Mucosa of stomach (tissue), 1 donor: ENCODE data around the gene DAO.
"Not testable (repeated sequence)": the region's sequence is repeated elsewhere in the genome, so short reads cannot be mapped to it uniquely, and the experiment has no call there.

Experiments
- H3K27me3 ChIP-seq: one replicate; pipeline ENCODE4 v1.7.0; 2013; ENCODE audit warnings: mild to moderate bottlenecking, low read length; ENCODE audit not compliant: control insufficient read depth, insufficient read depth
- H3K36me3 ChIP-seq: one replicate; pipeline ENCODE4 v1.7.0; 2013; ENCODE audit warnings: low read length; ENCODE audit not compliant: control insufficient read depth, insufficient read depth
- H3K4me1 ChIP-seq: one replicate; pipeline ENCODE4 v1.7.0; 2013; ENCODE audit warnings: mild to moderate bottlenecking, low read length; ENCODE audit not compliant: control insufficient read depth, insufficient read depth
- H3K4me3 ChIP-seq: one replicate; pipeline ENCODE4 v1.7.0; 2013; ENCODE audit warnings: low read length
- H3K9ac ChIP-seq: one replicate; pipeline ENCODE4 v1.7.0; 2013; ENCODE audit warnings: mild to moderate bottlenecking, low read length, moderate library complexity
- H3K9me3 ChIP-seq: one replicate; pipeline ENCODE4 v1.7.0; 2013; ENCODE audit warnings: mild to moderate bottlenecking, low read length, moderate library complexity; ENCODE audit not compliant: control insufficient read depth
- donor health status: Pancreatic carcinoma.

Gene DAO

GRCh38 chr12:108861878-108862587 is 17.9 kb upstream of the DAO start:
- H3K27me3 ChIP-seq: no peaks in the 10 kb centered on the region
- H3K9me3 ChIP-seq: no peaks in the 10 kb centered on the region
- no peak overlapping the region for H3K9ac ChIP-seq
- peaks cover 12% of the 10 kb centered on the region for H3K4me1 ChIP-seq
- no peak overlapping the region for H3K4me3 ChIP-seq
- no peaks in the 10 kb centered on the region for H3K36me3 ChIP-seq

DNA sequence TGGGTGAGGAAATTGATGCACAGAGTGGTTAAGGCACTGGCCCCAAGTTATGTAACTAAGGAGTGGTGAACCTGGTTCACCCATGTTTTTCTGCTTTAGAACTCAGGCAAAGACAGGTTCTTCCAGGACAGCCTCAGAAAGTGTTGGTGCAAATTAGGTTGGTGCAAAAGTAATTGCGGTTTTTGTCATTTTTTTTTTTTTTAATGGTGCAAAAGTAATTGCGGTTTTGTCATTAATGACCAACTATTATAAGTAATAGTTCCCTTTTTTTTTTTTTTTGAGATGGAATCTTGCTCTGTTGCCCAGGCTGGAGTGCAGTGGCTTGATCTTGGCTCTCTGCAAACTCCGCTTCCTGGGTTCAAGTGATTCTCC is 17.3 kb upstream of the DAO start:
- no peaks in the 10 kb centered on the region for H3K27me3 ChIP-seq
- no peak overlapping the region for H3K4me3 ChIP-seq
- no peak overlapping the region for H3K9ac ChIP-seq
- H3K9me3 ChIP-seq: no peaks in the 10 kb centered on the region
- no peaks in the 10 kb centered on the region for H3K36me3 ChIP-seq
- peaks cover 12% of the 10 kb centered on the region for H3K4me1 ChIP-seq

GRCh38 chr12:108865169-108865568 is 14.7 kb upstream of the DAO start:
- Histone ChIP-seq H3K36me3 (no peaks in the 10 kb centered on the region), H3K4me3 (no peak overlapping the region), H3K9me3 (no peaks in the 10 kb centered on the region), H3K4me1 (no peaks in the 10 kb centered on the region), H3K9ac (no peak overlapping the region), H3K27me3 (no peaks in the 10 kb centered on the region)

DNA sequence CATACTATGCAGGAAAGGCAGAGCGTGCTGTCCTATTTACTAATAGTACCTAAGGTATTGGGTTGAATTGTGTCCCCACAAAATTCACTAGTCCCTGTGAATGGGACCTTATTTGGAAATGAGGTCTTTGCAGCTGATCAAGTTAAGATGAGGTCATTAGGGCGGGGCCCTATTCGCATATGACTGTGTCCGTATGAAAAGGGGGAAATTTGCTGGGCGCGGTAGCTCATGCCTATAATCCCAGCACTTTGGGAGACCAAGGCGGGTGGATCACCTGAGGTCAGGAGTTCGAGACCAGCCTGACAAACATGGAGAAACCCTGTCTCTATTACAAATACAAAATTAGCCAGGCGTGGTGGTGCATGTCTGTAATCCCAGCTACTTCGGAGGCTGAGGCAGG is 13.8 kb upstream of the DAO start:
- H3K9me3 ChIP-seq, H3K36me3 ChIP-seq, H3K4me1 ChIP-seq, H3K27me3 ChIP-seq, H3K4me3 ChIP-seq, H3K9ac ChIP-seq: not testable (repeated sequence)

- Histone ChIP-seq H3K4me3 (no peak overlapping the region), H3K36me3 (no peaks in the 10 kb centered on the region), H3K9me3 (no peaks in the 10 kb centered on the region), H3K9ac (no peak overlapping the region), H3K4me1 (no peaks in the 10 kb centered on the region), H3K27me3 (no peaks in the 10 kb centered on the region)
Measured at GRCh38 chr12:108868781-108869180, 11.1 kb upstream of the DAO start.

DNA sequence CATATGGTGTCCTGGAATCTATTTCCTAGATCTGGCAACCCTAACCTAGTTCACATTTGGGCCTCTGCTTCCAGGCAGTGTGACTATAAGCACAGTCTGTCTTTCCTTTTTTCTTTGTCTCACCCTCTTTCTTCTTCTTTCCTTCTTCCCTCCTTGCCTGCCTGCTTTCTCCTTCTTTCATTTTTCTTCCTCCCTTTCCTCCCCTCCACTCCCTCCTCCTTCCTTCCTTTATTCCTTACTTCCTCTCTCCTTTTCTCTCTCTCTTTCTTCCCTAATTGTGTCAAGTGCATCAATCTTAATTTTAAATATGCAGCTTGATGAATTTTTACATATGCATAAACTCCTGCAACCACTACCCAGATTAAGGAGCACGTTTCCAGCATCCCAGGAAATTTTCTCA is 4.6 kb upstream of the DAO start:
- Histone ChIP-seq H3K4me3 (no peak overlapping the region), H3K9me3 (no peaks in the 10 kb centered on the region), H3K36me3 (no peaks in the 10 kb centered on the region), H3K4me1 (no peaks in the 10 kb centered on the region), H3K27me3 (no peaks in the 10 kb centered on the region), H3K9ac (no peak overlapping the region)

GRCh38 chr12:108875682-108876361 is 4.1 kb upstream of the DAO start:
- H3K27me3 ChIP-seq: no peaks in the 10 kb centered on the region
- H3K36me3 ChIP-seq: no peaks in the 10 kb centered on the region
- H3K4me1 ChIP-seq: no peaks in the 10 kb centered on the region
- H3K9me3 ChIP-seq: no peaks in the 10 kb centered on the region
- H3K9ac ChIP-seq: no peak overlapping the region
- H3K4me3 ChIP-seq: no peak overlapping the region

DNA sequence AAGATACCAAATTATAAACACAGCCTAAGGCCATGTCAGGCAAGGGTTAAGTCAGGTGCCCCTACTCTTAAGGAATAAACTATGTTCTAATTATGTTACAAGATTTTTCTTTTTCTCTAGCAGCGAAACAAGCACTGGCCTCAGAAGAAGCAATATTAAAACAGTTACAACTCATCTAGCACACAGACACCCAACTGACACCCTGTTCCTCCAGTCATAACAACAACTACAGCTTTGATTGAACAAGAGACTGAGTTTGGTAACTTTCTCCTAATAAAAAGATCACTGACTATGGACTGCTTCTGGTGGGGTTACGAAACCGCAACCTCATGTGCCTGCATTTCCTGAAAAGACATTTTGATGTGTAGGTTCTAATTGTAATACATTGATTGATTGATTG is 3.3 kb upstream of the DAO start:
- no peak overlapping the region for H3K9ac ChIP-seq
- no peaks in the 10 kb centered on the region for H3K9me3 ChIP-seq
- H3K4me1 ChIP-seq: no peaks in the 10 kb centered on the region
- no peaks in the 10 kb centered on the region for H3K36me3 ChIP-seq
- no peaks in the 10 kb centered on the region for H3K27me3 ChIP-seq
- H3K4me3 ChIP-seq: no peak overlapping the region

GRCh38 chr12:108881953-108882352 is 2.1 kb downstream of the DAO start:
- Histone ChIP-seq H3K4me1 (no peaks in the 10 kb centered on the region), H3K4me3 (no peak overlapping the region), H3K9me3 (no peaks in the 10 kb centered on the region), H3K9ac (no peak overlapping the region), H3K27me3 (no peaks in the 10 kb centered on the region), H3K36me3 (no peaks in the 10 kb centered on the region)

DNA sequence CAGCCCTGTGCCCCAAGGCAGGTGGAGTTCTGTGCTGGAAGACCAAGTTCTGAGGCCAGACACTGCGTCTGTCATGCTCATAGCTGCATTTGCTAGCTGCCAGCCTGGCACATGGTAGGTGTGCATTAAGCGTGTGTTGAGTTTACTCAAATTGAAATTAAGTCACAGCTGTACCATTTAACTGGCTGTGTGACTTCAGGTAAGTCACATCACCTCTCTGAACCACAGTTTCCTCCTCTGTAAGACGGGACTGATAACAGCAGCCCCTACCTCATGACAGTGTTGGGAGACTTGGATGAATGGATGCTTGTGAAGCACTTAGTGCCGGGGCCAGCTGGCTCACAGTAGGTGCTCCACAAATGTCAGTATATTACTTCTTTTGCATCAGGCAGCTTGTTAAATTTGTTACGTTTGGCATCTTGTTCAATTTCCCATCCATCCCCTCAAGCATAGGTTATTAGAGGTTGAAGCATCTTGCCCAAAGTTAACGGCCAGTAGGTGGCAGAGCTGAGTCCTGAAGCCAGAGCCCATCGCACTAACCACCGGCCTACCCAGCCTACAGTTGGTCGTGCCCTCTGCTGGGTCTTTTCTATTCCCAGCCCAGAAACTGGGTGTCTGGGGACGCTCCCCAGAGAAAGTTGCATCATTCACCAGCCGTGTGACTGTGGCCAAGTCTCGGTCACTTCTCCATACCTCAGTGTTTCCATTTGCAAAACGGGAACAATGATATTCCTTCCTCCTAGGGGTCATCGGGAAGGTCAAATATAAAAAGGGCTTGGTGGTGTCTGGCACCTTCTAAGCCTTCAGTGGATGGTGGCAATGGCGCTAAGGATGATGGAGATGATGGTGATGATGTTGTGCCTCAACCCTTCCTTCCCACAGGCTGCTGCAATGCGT is 4.5 kb downstream of the DAO start:
- H3K4me1 ChIP-seq: no peaks in the 10 kb centered on the region
- no peak overlapping the region for H3K9ac ChIP-seq
- no peak overlapping the region for H3K4me3 ChIP-seq
- no peaks in the 10 kb centered on the region for H3K36me3 ChIP-seq
- no peaks in the 10 kb centered on the region for H3K27me3 ChIP-seq
- no peaks in the 10 kb centered on the region for H3K9me3 ChIP-seq

DNA sequence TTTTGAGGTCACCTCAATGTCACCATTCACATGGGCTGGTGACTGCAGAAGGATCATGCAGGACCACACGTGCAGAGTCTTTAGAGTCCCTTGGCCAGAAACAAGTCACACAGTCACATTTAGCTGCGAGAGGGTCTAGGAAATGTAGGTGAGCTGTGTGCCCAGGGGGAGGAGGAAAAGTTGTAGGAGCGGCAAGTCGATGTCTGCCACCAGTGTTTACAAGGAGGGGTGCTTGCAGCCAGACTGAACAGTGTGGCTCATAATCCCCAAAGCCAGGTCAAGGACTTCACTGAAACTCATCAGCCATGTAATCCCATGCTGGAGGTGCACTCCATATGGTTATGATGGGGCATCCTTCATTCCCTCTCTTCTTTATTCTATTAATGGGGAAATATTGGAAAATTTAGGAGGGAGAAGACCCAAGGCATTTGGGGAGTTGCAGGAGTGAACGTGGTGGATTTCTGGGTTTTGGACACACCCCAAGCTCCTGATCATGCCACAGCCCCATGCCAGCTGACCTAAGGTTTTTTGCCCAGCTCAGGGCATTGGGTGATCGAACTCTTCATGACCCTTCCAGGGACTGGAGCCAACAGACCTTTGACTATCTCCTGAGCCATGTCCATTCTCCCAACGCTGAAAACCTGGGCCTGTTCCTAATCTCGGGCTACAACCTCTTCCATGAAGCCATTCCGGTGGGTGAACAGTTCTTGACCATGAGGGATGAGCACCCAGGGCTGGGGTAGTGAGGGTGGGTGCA is 7.2 kb downstream of the DAO start:
- Histone ChIP-seq H3K4me3 (no peak overlapping the region), H3K36me3 (no peaks in the 10 kb centered on the region), H3K9me3 (no peaks in the 10 kb centered on the region), H3K4me1 (no peaks in the 10 kb centered on the region), H3K9ac (no peak overlapping the region), H3K27me3 (no peaks in the 10 kb centered on the region)
